Caco-2 (cell line): ENCODE measurements around the gene BTD. TPM values are rescaled to one million over a fixed set of nuclear protein-coding genes. Genes with fewer than 3 reads are reported as not detected.

Source experiments
- BruUV-seq: library from RNA; stranded (reverse); fragments of 400-500 nt; replicated peaks from 2 replicates; lab custom pipeline; 2021; lab: Mats Ljungman, UMichigan
- CTCF ChIA-PET: fragments of 300-600 bp; sonication (Branson Sonifier 250); formaldehyde crosslinking; loops from one replicate; lab custom pipeline; 2022; ENCODE audit warnings: antibody characterized with exemption; lab: Charles Lee
- POLR2A ChIA-PET: fragments of 300-600 bp; sonication (Branson Sonifier 250); formaldehyde crosslinking; loops from one replicate; lab custom pipeline; 2022; ENCODE audit warnings: antibody characterized with exemption; lab: Charles Lee
- DNase-seq, 2 experiments: peaks; one replicate each; pipeline versions ENCODE4 v3.0.0 to v3.0.0-alpha.2; 2020 to 2022
- H3K27me3 ChIP-seq: replicated peaks from 2 replicates; pipeline ENCODE4 v1.6.0; 2011; ENCODE audit warnings: low read length; ENCODE audit not compliant: control insufficient read depth, insufficient read depth
- H3K36me3 ChIP-seq: 2 replicates; pipeline ENCODE4 v1.5.1; 2011; ENCODE audit warnings: low read length; ENCODE audit not compliant: control insufficient read depth, insufficient read depth
- H3K4me1 ChIP-seq: fragments of 250-450 bp; sonication (Bioruptor Pico); 2 replicates; pipeline ENCODE4 v1.5.1; 2020; ENCODE audit warnings: mild to moderate bottlenecking
- H3K4me3 ChIP-seq: 2 replicates; pipeline ENCODE4 v1.5.1; 2011; ENCODE audit warnings: low read depth, mild to moderate bottlenecking, control low read depth, low read length
- H3K9me3 ChIP-seq: fragments of 250-450 bp; sonication (Bioruptor Pico); 2 replicates; pipeline ENCODE4 v1.5.1; 2020; ENCODE audit warnings: mild to moderate bottlenecking, moderate library complexity
- H3K27ac Mint-ChIP-seq: one replicate; pipeline ENCODE4 v1.8.0; 2022; ENCODE audit warnings: mixed read lengths; ENCODE audit not compliant: unreplicated experiment
- H3K27me3 Mint-ChIP-seq: one replicate; pipeline ENCODE4 v1.8.0; 2022; ENCODE audit warnings: mixed read lengths; ENCODE audit not compliant: insufficient read depth, unreplicated experiment
- H3K36me3 Mint-ChIP-seq: one replicate; pipeline ENCODE4 v1.8.0; 2022; ENCODE audit warnings: mild to moderate bottlenecking, mixed read lengths; ENCODE audit not compliant: insufficient read depth, unreplicated experiment
- H3K4me1 Mint-ChIP-seq: one replicate; pipeline ENCODE4 v1.8.0; 2022; ENCODE audit warnings: low read depth, mixed read lengths; ENCODE audit not compliant: unreplicated experiment
- H3K4me3 Mint-ChIP-seq: one replicate; pipeline ENCODE4 v1.8.0; 2022; ENCODE audit warnings: mild to moderate bottlenecking, moderate library complexity, mixed read lengths; ENCODE audit not compliant: unreplicated experiment
- H3K9me3 Mint-ChIP-seq: one replicate; pipeline ENCODE4 v1.8.0; 2022; ENCODE audit warnings: mixed read lengths; ENCODE audit not compliant: unreplicated experiment
- CTCF ChIP-seq, 2 experiments: fragments of 200-600 bp in 1 of 2; IDR thresholded peaks; 1 replicate in 1 of 2; 2 replicates in 1 of 2; pipeline versions ENCODE4 v1.5.1 to v1.8.0; 2011 to 2022; ENCODE audit warnings: antibody characterized with exemption in 1 of 2, control low read depth in 1 of 2, inconsistent platforms in 1 of 2, low read depth in 1 of 2, low read length in 1 of 2, mild to moderate bottlenecking in 1 of 2, moderate library complexity in 1 of 2; ENCODE audit not compliant: insufficient read depth in 1 of 2, severe bottlenecking in 1 of 2, unreplicated experiment in 1 of 2
- intact Hi-C: fragments of 100-400 bp; cut with micrococcal nuclease; formaldehyde crosslinking; loops from one replicate; pipeline ENCODE4 v1.10.0; 2022; ENCODE audit not compliant: unreplicated experiment
- total RNA-seq: library from RNA; stranded (reverse); gene quantifications from 2 replicates; pipeline ENCODE4 v1.2.3, GENCODE V29; 2022

BTD gene
- total RNA-seq, 1 experiment from 2014 or later = 11.8 TPM

DNA sequence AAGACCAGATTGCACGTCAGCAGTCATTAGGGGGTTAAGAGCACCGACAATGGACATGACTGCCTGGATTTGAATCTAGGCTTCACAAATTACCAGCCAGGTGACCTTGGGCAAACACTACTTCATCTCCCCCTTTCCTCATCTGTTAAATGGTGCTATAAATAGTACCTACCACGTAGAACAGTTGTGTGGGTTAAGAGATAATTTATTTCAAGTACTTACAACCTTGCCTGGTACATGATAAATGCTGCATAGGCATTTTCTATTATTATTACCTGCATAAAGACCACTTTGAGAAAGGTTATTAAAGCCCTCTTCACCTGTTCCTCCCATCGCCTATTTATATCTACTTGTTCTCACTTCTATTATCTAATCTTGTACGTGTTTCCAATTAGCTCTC lies 64.7 kb downstream of the BTD start:
- intact Hi-C loops = no loop called here
- no TSS peak for BruUV-seq
- Mint-ChIP-seq H3K4me3 (no peak overlapping the region), H3K27ac (no peak overlapping the region), H3K4me1 (no peaks in the 10 kb centered on the region), H3K9me3 (no peaks in the 10 kb centered on the region), H3K36me3 (peaks cover 27% of the 10 kb centered on the region), H3K27me3 (no peaks in the 10 kb centered on the region)
- H3K36me3 ChIP-seq = no peaks in the 10 kb centered on the region
- no peak overlapping the region for H3K4me3 ChIP-seq
- no peaks in the 10 kb centered on the region for H3K27me3 ChIP-seq
- H3K4me1 ChIP-seq = no peaks in the 10 kb centered on the region
- H3K9me3 ChIP-seq = no peaks in the 10 kb centered on the region
- POLR2A ChIA-PET = no interaction called here
- no peak for TF ChIP-seq CTCF (IDR thresholded peaks at IDR 0.05; ENCODE audit: insufficient read depth in 1 of 2, low read depth in 1 of 2, low read length in 1 of 2, severe bottlenecking in 1 of 2, unreplicated experiment in 1 of 2)
- CTCF ChIA-PET = no interaction called here
- DNase-seq = no peak

GRCh38 chr3:15667484-15667883 lies 65.9 kb downstream of the BTD start:
- H3K36me3 Mint-ChIP-seq = peaks cover 27% of the 10 kb centered on the region
- no peak for TF ChIP-seq CTCF (IDR thresholded peaks at IDR 0.05; ENCODE audit: insufficient read depth in 1 of 2, low read depth in 1 of 2, low read length in 1 of 2, severe bottlenecking in 1 of 2, unreplicated experiment in 1 of 2)
- no peaks in the 10 kb centered on the region for H3K9me3 Mint-ChIP-seq
- intact Hi-C loops = no loop called here
- ChIA-PET POLR2A (no interaction called here), CTCF (no interaction called here)
- Histone ChIP-seq H3K36me3 (no peaks in the 10 kb centered on the region), H3K27me3 (no peaks in the 10 kb centered on the region), H3K4me1 (no peaks in the 10 kb centered on the region), H3K4me3 (no peak overlapping the region), H3K9me3 (no peaks in the 10 kb centered on the region)
- DNase-seq = no peak
- no peak overlapping the region for H3K27ac Mint-ChIP-seq
- no peaks in the 10 kb centered on the region for H3K4me1 Mint-ChIP-seq
- no TSS peak for BruUV-seq
- H3K27me3 Mint-ChIP-seq = no peaks in the 10 kb centered on the region
- no peak overlapping the region for H3K4me3 Mint-ChIP-seq

- no peak overlapping the region for H3K4me3 ChIP-seq
- no peaks in the 10 kb centered on the region for H3K36me3 ChIP-seq
- H3K27me3 ChIP-seq = no peaks in the 10 kb centered on the region
- H3K4me1 ChIP-seq = no peaks in the 10 kb centered on the region
- Mint-ChIP-seq H3K36me3 (peaks cover 19% of the 10 kb centered on the region), H3K27ac (no peak overlapping the region), H3K27me3 (no peaks in the 10 kb centered on the region), H3K4me1 (no peaks in the 10 kb centered on the region), H3K9me3 (no peaks in the 10 kb centered on the region), H3K4me3 (no peak overlapping the region)
- ChIA-PET POLR2A (no interaction called here), CTCF (no interaction called here)
- intact Hi-C loops = no loop called here
- no peak for TF ChIP-seq CTCF (IDR thresholded peaks at IDR 0.05; ENCODE audit: insufficient read depth in 1 of 2, low read depth in 1 of 2, low read length in 1 of 2, severe bottlenecking in 1 of 2, unreplicated experiment in 1 of 2)
- no peak for DNase-seq
- BruUV-seq = no TSS peak
- H3K9me3 ChIP-seq = no peaks in the 10 kb centered on the region
Observed at GRCh38 chr3:15673536-15673935, 72.0 kb downstream of the BTD start.
